ENCODE measurements around the gene PARVG.

Gene PARVG

GRCh38 chr22:44159221-44159620 is 21.5 kb upstream of the PARVG start:
- no peak overlapping the region for H3K4me3 ChIP-seq (ENCODE audit: insufficient read depth, low read length, poor library complexity, severe bottlenecking)
- H3K79me2 ChIP-seq (ENCODE audit: insufficient read depth, low read length) = no peaks in the 10 kb centered on the region
- H3K27ac ChIP-seq (ENCODE audit: low read depth, low read length) = no peak overlapping the region
- no peak for TF ChIP-seq EZH2phosphoT487 (conservative IDR thresholded peaks at IDR 0.05; ENCODE audit: low read length)
- TF ChIP-seq, protein P1, sequence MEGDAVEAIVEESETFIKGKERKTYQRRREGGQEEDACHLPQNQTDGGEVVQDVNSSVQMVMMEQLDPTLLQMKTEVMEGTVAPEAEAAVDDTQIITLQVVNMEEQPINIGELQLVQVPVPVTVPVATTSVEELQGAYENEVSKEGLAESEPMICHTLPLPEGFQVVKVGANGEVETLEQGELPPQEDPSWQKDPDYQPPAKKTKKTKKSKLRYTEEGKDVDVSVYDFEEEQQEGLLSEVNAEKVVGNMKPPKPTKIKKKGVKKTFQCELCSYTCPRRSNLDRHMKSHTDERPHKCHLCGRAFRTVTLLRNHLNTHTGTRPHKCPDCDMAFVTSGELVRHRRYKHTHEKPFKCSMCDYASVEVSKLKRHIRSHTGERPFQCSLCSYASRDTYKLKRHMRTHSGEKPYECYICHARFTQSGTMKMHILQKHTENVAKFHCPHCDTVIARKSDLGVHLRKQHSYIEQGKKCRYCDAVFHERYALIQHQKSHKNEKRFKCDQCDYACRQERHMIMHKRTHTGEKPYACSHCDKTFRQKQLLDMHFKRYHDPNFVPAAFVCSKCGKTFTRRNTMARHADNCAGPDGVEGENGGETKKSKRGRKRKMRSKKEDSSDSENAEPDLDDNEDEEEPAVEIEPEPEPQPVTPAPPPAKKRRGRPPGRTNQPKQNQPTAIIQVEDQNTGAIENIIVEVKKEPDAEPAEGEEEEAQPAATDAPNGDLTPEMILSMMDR (IDR thresholded peaks at IDR 0.05; ENCODE audit: insufficient read depth, low read length, poor library complexity, severe bottlenecking) = no peak
- no peak overlapping the region for H2AFZ ChIP-seq (ENCODE audit: low read depth, low read length, severe bottlenecking)
- H4K20me1 ChIP-seq (ENCODE audit: low read depth, low read length) = no peaks in the 10 kb centered on the region
- no peaks in the 10 kb centered on the region for H3K9me3 ChIP-seq (ENCODE audit: insufficient read depth, low read length)
- H3K9me2 ChIP-seq (replicated peaks; ENCODE audit: insufficient read depth, low read length) = no peaks in the 10 kb centered on the region
- H3K9ac ChIP-seq (ENCODE audit: low read length) = no peak overlapping the region
- H3K27me3 ChIP-seq (ENCODE audit: low read length) = no peaks in the 10 kb centered on the region
- H3K36me3 ChIP-seq (ENCODE audit: low read length) = no peaks in the 10 kb centered on the region
- H3F3A ChIP-seq (ENCODE audit: insufficient read depth) = no peaks in the 10 kb centered on the region
- no peak overlapping the region for H3K4me2 ChIP-seq (ENCODE audit: low read depth, low read length, poor library complexity, severe bottlenecking)

DNA sequence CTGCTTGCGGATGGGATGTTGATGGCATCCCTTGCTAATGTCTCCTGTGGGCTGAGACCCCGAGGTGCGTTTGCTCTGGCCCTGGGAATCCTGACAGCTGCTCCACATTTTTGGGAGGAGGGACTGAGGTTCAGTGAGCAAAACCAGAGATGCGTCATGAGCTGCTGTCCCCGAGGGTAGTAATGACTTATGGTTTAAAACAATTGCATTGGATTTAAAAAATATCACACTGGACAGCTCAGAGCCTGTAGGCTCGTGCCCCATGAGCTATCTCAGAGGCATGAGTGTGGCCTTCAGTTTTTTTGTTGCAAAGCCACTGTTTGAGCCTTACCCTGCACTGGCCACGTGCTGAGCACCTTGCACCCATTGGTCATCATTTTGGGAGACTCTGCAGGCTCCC is 20.9 kb upstream of the PARVG start:
- H4K20me1 ChIP-seq (ENCODE audit: low read depth, low read length) = no peaks in the 10 kb centered on the region
- no peak overlapping the region for H2AFZ ChIP-seq (ENCODE audit: low read depth, low read length, severe bottlenecking)
- H3K9ac ChIP-seq (ENCODE audit: low read length) = no peak overlapping the region
- H3K27ac ChIP-seq (ENCODE audit: low read depth, low read length) = no peak overlapping the region
- H3K9me2 ChIP-seq (replicated peaks; ENCODE audit: insufficient read depth, low read length) = no peaks in the 10 kb centered on the region
- no peaks in the 10 kb centered on the region for H3K36me3 ChIP-seq (ENCODE audit: low read length)
- no peaks in the 10 kb centered on the region for H3K27me3 ChIP-seq (ENCODE audit: low read length)
- no peaks in the 10 kb centered on the region for H3K79me2 ChIP-seq (ENCODE audit: insufficient read depth, low read length)
- H3K4me2 ChIP-seq (ENCODE audit: low read depth, low read length, poor library complexity, severe bottlenecking) = no peak overlapping the region
- no peaks in the 10 kb centered on the region for H3K9me3 ChIP-seq (ENCODE audit: insufficient read depth, low read length)
- H3F3A ChIP-seq (ENCODE audit: insufficient read depth) = no peaks in the 10 kb centered on the region
- TF ChIP-seq, protein P1 (IDR thresholded peaks at IDR 0.05; ENCODE audit: insufficient read depth, low read length, poor library complexity, severe bottlenecking) = no peak
- TF ChIP-seq EZH2phosphoT487 (conservative IDR thresholded peaks at IDR 0.05; ENCODE audit: low read length) = no peak
- no peak overlapping the region for H3K4me3 ChIP-seq (ENCODE audit: insufficient read depth, low read length, poor library complexity, severe bottlenecking)

DNA sequence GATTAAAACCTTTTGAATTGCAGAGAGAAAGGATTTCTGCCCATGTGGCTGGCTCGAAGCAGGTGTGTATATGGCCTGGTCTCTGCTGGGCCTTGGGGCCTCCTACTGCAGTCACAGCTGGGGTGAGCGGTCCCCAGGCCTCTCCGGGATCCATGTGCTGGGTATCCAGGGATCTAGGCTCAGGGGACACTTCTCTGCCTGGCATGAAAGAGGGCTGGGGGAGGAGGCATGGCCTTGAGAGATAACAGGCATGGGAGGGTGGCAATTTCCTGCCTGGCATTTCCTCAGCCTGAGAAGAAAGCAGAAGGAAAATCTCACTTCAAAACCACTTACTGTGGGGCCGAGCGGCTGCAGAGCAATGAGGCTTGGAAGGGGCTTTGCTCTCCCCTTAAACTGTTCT is 20.3 kb upstream of the PARVG start:
- H3K4me2 ChIP-seq (ENCODE audit: low read depth, low read length, poor library complexity, severe bottlenecking) = no peak overlapping the region

More for the DNA sequence above, 20.3 kb upstream of the PARVG start:
- Histone ChIP-seq H3K79me2 (ENCODE audit: insufficient read depth, low read length) (no peaks in the 10 kb centered on the region), H3K36me3 (ENCODE audit: low read length) (no peaks in the 10 kb centered on the region), H3K27me3 (ENCODE audit: low read length) (no peaks in the 10 kb centered on the region), H3K27ac (ENCODE audit: low read depth, low read length) (no peak overlapping the region), H3F3A (ENCODE audit: insufficient read depth) (no peaks in the 10 kb centered on the region), H4K20me1 (ENCODE audit: low read depth, low read length) (no peaks in the 10 kb centered on the region), H3K9me2 (replicated peaks; ENCODE audit: insufficient read depth, low read length) (no peaks in the 10 kb centered on the region), H3K9ac (ENCODE audit: low read length) (no peak overlapping the region), H2AFZ (ENCODE audit: low read depth, low read length, severe bottlenecking) (no peak overlapping the region), H3K4me3 (ENCODE audit: insufficient read depth, low read length, poor library complexity, severe bottlenecking) (no peak overlapping the region), H3K9me3 (ENCODE audit: insufficient read depth, low read length) (no peaks in the 10 kb centered on the region)
- TF ChIP-seq EZH2phosphoT487 (conservative IDR thresholded peaks at IDR 0.05; ENCODE audit: low read length) = no peak
- TF ChIP-seq, protein P1 (IDR thresholded peaks at IDR 0.05; ENCODE audit: insufficient read depth, low read length, poor library complexity, severe bottlenecking) = no peak

All from SU-DHL-6 (cell line).